Measurements from ENCODE around the gene YEATS4. TPM values are rescaled to one million over a fixed set of nuclear protein-coding genes. Genes with fewer than 3 reads are reported as not detected.
"Not testable (repeated sequence)": the region's sequence is repeated elsewhere in the genome, so short reads cannot be mapped to it uniquely, and the experiment has no call there.

Gene YEATS4
- polyA plus RNA-seq (2011; rRNA removed) (7.8 and 9.1 TPM in 2 replicates), polyA minus RNA-seq (2011; rRNA and poly(A)+ RNA removed) (1.1 and 4.2 TPM in 2 replicates)

DNA sequence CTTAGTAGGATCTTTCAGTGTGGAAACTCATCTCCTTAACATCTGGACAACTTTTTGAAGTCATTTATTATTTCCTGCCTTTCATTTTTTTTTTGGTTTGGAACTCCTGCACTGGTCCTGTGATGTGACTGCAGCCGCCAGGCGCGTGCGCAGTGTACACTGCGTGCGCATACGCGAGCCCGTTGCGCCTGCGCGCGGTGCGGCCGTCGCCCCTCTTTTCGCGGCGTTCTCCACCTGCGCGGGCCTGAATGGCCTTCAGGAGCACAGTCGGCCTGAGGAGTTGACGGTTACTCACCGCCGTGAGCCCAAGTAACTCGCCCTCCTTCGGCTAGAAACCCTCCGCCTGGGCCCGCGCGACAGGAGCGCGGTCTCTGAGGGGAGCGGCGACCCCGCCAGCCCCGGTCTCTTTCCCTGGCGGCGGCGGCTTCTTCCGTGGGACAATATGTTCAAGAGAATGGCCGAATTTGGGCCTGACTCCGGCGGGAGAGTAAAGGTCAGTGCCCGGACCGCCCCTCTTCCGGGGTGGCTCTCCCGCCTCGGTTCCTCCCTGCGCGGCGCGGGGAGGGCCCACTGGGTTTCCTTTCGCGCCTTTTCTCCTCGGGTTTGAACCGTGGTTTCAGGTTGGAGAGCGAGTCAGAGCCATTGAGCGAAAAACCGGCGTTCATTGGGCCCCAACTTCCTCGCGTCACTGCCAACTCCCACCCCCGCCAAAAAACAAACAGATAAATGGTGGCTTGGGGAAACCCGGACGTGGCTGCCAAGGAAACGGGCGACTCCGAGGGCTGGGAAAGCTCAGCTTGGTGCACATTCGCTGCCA is at the start of gene YEATS4:
Gene YEATS4, plus strand, starts transcription at position 213 of the 817 bp plus-strand sequence. Its CDS starts 230 bp downstream, at position 443.
- no peaks in the 10 kb centered on the region for H3K27me3 ChIP-seq (ENCODE audit: control insufficient read depth, insufficient read depth, low read length)
- ChIA-PET CTCF (interaction anchor here (3.8 kb wide), 1 partner anchor 281 kb away, joined by 42 read pairs; no protein-coding TSS in a partner anchor), POLR2A (no interaction called here)
- TF ChIP-seq, protein P1, sequence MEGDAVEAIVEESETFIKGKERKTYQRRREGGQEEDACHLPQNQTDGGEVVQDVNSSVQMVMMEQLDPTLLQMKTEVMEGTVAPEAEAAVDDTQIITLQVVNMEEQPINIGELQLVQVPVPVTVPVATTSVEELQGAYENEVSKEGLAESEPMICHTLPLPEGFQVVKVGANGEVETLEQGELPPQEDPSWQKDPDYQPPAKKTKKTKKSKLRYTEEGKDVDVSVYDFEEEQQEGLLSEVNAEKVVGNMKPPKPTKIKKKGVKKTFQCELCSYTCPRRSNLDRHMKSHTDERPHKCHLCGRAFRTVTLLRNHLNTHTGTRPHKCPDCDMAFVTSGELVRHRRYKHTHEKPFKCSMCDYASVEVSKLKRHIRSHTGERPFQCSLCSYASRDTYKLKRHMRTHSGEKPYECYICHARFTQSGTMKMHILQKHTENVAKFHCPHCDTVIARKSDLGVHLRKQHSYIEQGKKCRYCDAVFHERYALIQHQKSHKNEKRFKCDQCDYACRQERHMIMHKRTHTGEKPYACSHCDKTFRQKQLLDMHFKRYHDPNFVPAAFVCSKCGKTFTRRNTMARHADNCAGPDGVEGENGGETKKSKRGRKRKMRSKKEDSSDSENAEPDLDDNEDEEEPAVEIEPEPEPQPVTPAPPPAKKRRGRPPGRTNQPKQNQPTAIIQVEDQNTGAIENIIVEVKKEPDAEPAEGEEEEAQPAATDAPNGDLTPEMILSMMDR (IDR thresholded peaks at IDR 0.05; ENCODE audit: insufficient read depth, low read depth, low read length), result no peak
- peak; percentile 46 for DNase-seq (ENCODE audit: low read depth)
- H3K4me3 ChIP-seq (ENCODE audit: low read depth, low read length), result peak within 1 kb of the TSS; percentile 93
- no peaks in the 10 kb centered on the region for H3K36me3 ChIP-seq (ENCODE audit: control insufficient read depth, insufficient read depth, low read length)

GRCh38 chr12:69313209-69313608 is 46.3 kb upstream of the YEATS4 start:
- H3K27me3 ChIP-seq (ENCODE audit: control insufficient read depth, insufficient read depth, low read length), result no peaks in the 10 kb centered on the region; the same call in none of the 2 replicates
- H3K4me3 ChIP-seq (ENCODE audit: low read depth, low read length), result no peak overlapping the region
- DNase-seq (ENCODE audit: low read depth), result no peak
- ChIA-PET CTCF (no interaction called here), POLR2A (no interaction called here)
- TF ChIP-seq, protein P1 (IDR thresholded peaks at IDR 0.05; ENCODE audit: insufficient read depth, low read depth, low read length), result no peak
- H3K36me3 ChIP-seq (ENCODE audit: control insufficient read depth, insufficient read depth, low read length), result no peaks in the 10 kb centered on the region

DNA sequence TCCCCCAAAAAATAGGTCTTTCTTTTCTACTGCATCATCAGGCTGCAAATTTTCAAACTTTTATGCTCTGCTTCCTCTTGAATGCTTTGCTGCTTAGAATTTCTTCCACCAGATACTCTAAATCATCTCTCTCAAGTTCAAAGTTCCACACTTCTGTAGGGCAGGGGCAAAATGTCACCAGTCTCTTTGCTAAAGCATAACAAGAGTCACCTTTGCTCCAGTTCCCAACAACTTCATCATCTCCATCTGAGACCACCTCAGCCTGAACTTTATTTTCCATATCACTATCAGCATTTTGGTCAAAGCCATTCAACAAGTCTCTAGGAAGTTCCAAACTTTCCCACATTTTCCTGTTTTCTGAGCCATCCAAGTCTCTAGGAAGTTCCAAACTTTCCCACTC is 42.8 kb upstream of the YEATS4 start:
- H3K27me3 ChIP-seq (ENCODE audit: control insufficient read depth, insufficient read depth, low read length); POLR2A ChIA-PET; H3K36me3 ChIP-seq (ENCODE audit: control insufficient read depth, insufficient read depth, low read length); H3K4me3 ChIP-seq (ENCODE audit: low read depth, low read length); CTCF ChIA-PET; DNase-seq (ENCODE audit: low read depth): not testable (repeated sequence)

- H3K4me3 ChIP-seq (ENCODE audit: low read depth, low read length); CTCF ChIA-PET; H3K36me3 ChIP-seq (ENCODE audit: control insufficient read depth, insufficient read depth, low read length); POLR2A ChIA-PET; DNase-seq (ENCODE audit: low read depth); H3K27me3 ChIP-seq (ENCODE audit: control insufficient read depth, insufficient read depth, low read length): not testable (repeated sequence)
These were observed 42.3 kb upstream of the YEATS4 start for GRCh38 chr12:69317233-69317632.

DNA sequence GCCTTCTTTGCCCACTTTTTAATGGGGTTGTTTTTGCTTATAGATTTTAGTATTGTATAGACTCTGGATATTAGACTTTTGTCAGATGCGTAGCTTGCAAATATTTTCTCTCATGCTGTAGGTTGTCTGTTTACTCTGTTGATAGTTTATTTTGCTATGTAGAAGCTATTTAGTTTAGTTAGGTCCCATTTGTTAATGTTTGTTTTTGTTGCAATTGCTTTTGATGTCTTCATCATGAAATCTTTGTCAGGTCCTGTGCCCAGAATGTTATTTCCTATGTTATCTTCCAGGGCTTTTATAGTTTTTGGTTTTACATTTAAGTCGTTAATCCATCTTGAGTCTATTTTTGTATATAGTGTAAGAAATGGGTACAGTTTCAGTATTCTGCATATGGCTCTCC is 41.3 kb upstream of the YEATS4 start:
- Histone ChIP-seq H3K36me3 (ENCODE audit: control insufficient read depth, insufficient read depth, low read length) (no peaks in the 10 kb centered on the region), H3K27me3 (ENCODE audit: control insufficient read depth, insufficient read depth, low read length) (peaks cover 2% of the 10 kb centered on the region; the same call in 1 of the 2 replicates), H3K4me3 (ENCODE audit: low read depth, low read length) (no peak overlapping the region)
- POLR2A ChIA-PET, result no interaction called here
- TF ChIP-seq, protein P1 (IDR thresholded peaks at IDR 0.05; ENCODE audit: insufficient read depth, low read depth, low read length), result no peak
- CTCF ChIA-PET, result no interaction called here
- no peak for DNase-seq (ENCODE audit: low read depth)

DNA sequence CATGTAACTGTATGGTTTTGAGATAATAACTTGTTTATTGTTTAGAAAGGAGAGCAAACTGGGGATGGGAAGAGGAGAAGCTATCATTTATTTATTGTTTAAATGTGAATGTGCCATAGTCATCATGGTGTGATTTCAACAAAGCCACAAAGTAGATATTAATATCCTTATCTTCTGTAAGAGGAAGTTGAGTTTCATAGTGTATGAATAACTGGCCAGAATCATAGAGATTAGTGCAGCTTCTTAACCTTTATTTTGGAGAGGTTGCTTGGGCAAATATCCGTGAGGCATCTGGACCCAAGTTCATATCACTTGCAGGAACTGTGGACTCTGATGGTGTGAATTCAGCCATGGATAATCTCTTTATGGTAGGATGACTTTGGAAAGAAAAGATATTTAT is 38.2 kb upstream of the YEATS4 start:
- ChIA-PET POLR2A (interaction anchor here (0.7 kb wide), 1 partner anchor 305 kb away, joined by 4 read pairs; no protein-coding TSS in a partner anchor), CTCF (interaction anchor here (1.1 to 2.0 kb wide), 3 partner anchors 17 to 167 kb away, joined by 3 to 4 read pairs (median 3); no protein-coding TSS in a partner anchor)
- peaks cover 7% of the 10 kb centered on the region; the same call in 1 of the 2 replicates for H3K27me3 ChIP-seq (ENCODE audit: control insufficient read depth, insufficient read depth, low read length)
- H3K36me3 ChIP-seq (ENCODE audit: control insufficient read depth, insufficient read depth, low read length), result no peaks in the 10 kb centered on the region
- H3K4me3 ChIP-seq (ENCODE audit: low read depth, low read length), result no peak overlapping the region
- TF ChIP-seq, protein P1 (IDR thresholded peaks at IDR 0.05; ENCODE audit: insufficient read depth, low read depth, low read length), result no peak
- DNase-seq (ENCODE audit: low read depth), result no peak
